Activated T-cell treated with anti-CD3 and anti-CD28 coated beads for 48 hours (primary cell): Measurements from ENCODE around the gene UBTD1.
"Not testable (repeated sequence)": the region's sequence is repeated elsewhere in the genome, so short reads cannot be mapped to it uniquely, and the experiment has no call there.

Experiments used
- DNase-seq: peaks from one replicate; pipeline ENCODE4 v3.0.0-alpha.2; 2020; ENCODE audit warnings: low read depth

Gene UBTD1

GRCh38 chr10:97498841-97499560 is at the start of gene UBTD1:
Gene UBTD1 (plus strand): TSS chr10:97498924. CDS start chr10:97499204, 280 bp downstream.
- peak; percentile 30 for DNase-seq

- no peak for DNase-seq
Observed at GRCh38 chr10:97450828-97451227, 47.9 kb upstream of the UBTD1 start.

- no peak for DNase-seq
Observed at GRCh38 chr10:97451605-97452004, 47.1 kb upstream of the UBTD1 start.

- DNase-seq = no peak
Observed at GRCh38 chr10:97452352-97452751, 46.4 kb upstream of the UBTD1 start.

- no peak for DNase-seq
Observed at GRCh38 chr10:97454330-97455036, 44.2 kb upstream of the UBTD1 start.

GRCh38 chr10:97456034-97456685 is 42.6 kb upstream of the UBTD1 start:
- DNase-seq = no peak

GRCh38 chr10:97456686-97457065 is 42.0 kb upstream of the UBTD1 start:
- no peak for DNase-seq

GRCh38 chr10:97459111-97459510 is 39.6 kb upstream of the UBTD1 start:
- no peak for DNase-seq

- DNase-seq = no peak
Observed at GRCh38 chr10:97459933-97460332, 38.8 kb upstream of the UBTD1 start.

GRCh38 chr10:97462309-97462708 is 36.4 kb upstream of the UBTD1 start:
- no peak for DNase-seq

- DNase-seq = no peak
Observed at GRCh38 chr10:97463363-97464132, 35.2 kb upstream of the UBTD1 start.

- DNase-seq = no peak
Observed at GRCh38 chr10:97464226-97464625, 34.5 kb upstream of the UBTD1 start.

GRCh38 chr10:97465982-97466381 is 32.7 kb upstream of the UBTD1 start:
- no peak for DNase-seq

- DNase-seq = no peak
Observed at GRCh38 chr10:97466755-97467154, 32.0 kb upstream of the UBTD1 start.

GRCh38 chr10:97468162-97468561 is 30.6 kb upstream of the UBTD1 start:
- DNase-seq = no peak

- not testable (repeated sequence) for DNase-seq
Observed at GRCh38 chr10:97468781-97469180, 29.9 kb upstream of the UBTD1 start.

GRCh38 chr10:97474918-97475317 is 23.8 kb upstream of the UBTD1 start:
- DNase-seq = no peak

- no peak for DNase-seq
Observed at GRCh38 chr10:97475936-97476594, 22.7 kb upstream of the UBTD1 start.

- not testable (repeated sequence) for DNase-seq
Observed at GRCh38 chr10:97479410-97479809, 19.3 kb upstream of the UBTD1 start.

- DNase-seq = no peak
Observed at GRCh38 chr10:97479939-97480338, 18.8 kb upstream of the UBTD1 start.

- no peak for DNase-seq
Observed at GRCh38 chr10:97481071-97481470, 17.7 kb upstream of the UBTD1 start.

- DNase-seq = no peak
Observed at GRCh38 chr10:97482381-97482780, 16.3 kb upstream of the UBTD1 start.
